ENCODE measurements around the gene IMPDH1. TPM values are rescaled to one million over a fixed set of nuclear protein-coding genes. Genes with fewer than 3 reads are reported as not detected.

Gene IMPDH1
- total RNA-seq, 1 experiment from 2014 or later, result 114 TPM

GRCh38 chr7:128450913-128451312 is 41.1 kb upstream of the IMPDH1 start:
- Histone ChIP-seq H3K27ac (ENCODE audit: low read length) (peak overlapping the region; percentile 93; the same call in 1 of the 2 replicates), H3K36me3 (ENCODE audit: control insufficient read depth, insufficient read depth, low read length) (no peaks in the 10 kb centered on the region), H3K4me3 (ENCODE audit: low read depth in 2 of 2, low read length in 2 of 2) (no peak overlapping the region), H3K9me3 (ENCODE audit: control insufficient read depth, insufficient read depth, low read depth, low read length) (no peaks in the 10 kb centered on the region), H3K27me3 (ENCODE audit: control insufficient read depth, insufficient read depth, low read length) (no peaks in the 10 kb centered on the region), H3K4me1 (ENCODE audit: control insufficient read depth, insufficient read depth, low read length) (peaks cover 35% of the 10 kb centered on the region)
- intact Hi-C loops (cut with micrococcal nuclease; ENCODE audit: unreplicated experiment) (no loop called here), in situ Hi-C loops (cut with HindIII; ENCODE audit: low pct_unique_long_range_greater_than_20kb, low sequenced_read_pairs) (no loop called here)
- CTCF ChIA-PET, result no interaction called here
- no TSS peak for BruUV-seq (replicated peaks)
- no peak for TF ChIP-seq SIN3A (IDR thresholded peaks at IDR 0.05; ENCODE audit: borderline replicate concordance, insufficient read depth, low read depth, low read length)
- no peak for TF ChIP-seq POLR2AphosphoS5 (IDR thresholded peaks at IDR 0.05; ENCODE audit: low read depth, low read length)
- no peak for TF ChIP-seq CTCF (IDR thresholded peaks at IDR 0.05)
- TF ChIP-seq TCF7L2 (IDR thresholded peaks at IDR 0.05; ENCODE audit: low read depth, low read length), result no peak
- TF ChIP-seq REST (IDR thresholded peaks at IDR 0.05; ENCODE audit: insufficient read depth in 1 of 2, low read depth in 2 of 2, low read length in 1 of 2), result no peak
- no peak for ATAC-seq
- POLR2A ChIA-PET, result no interaction called here
- DNase-seq (ENCODE audit: low read depth, low spot score), result no peak

- Histone ChIP-seq H3K27ac (ENCODE audit: low read length) (peak overlapping the region; percentile 52; the same call in 1 of the 2 replicates), H3K27me3 (ENCODE audit: control insufficient read depth, insufficient read depth, low read length) (no peaks in the 10 kb centered on the region), H3K36me3 (ENCODE audit: control insufficient read depth, insufficient read depth, low read length) (no peaks in the 10 kb centered on the region), H3K4me1 (ENCODE audit: control insufficient read depth, insufficient read depth, low read length) (peaks cover 36% of the 10 kb centered on the region), H3K9me3 (ENCODE audit: control insufficient read depth, insufficient read depth, low read depth, low read length) (no peaks in the 10 kb centered on the region), H3K4me3 (ENCODE audit: low read depth in 2 of 2, low read length in 2 of 2) (no peak overlapping the region)
- BruUV-seq (replicated peaks), result no TSS peak
- intact Hi-C loops (cut with micrococcal nuclease; ENCODE audit: unreplicated experiment), result no loop called here
- TF ChIP-seq REST (IDR thresholded peaks at IDR 0.05; ENCODE audit: insufficient read depth in 1 of 2, low read depth in 2 of 2, low read length in 1 of 2) (no peak), POLR2AphosphoS5 (IDR thresholded peaks at IDR 0.05; ENCODE audit: low read depth, low read length) (no peak), SIN3A (IDR thresholded peaks at IDR 0.05; ENCODE audit: borderline replicate concordance, insufficient read depth, low read depth, low read length) (no peak), CTCF (IDR thresholded peaks at IDR 0.05) (no peak), TCF7L2 (IDR thresholded peaks at IDR 0.05; ENCODE audit: low read depth, low read length) (no peak)
- POLR2A ChIA-PET, result no interaction called here
- in situ Hi-C loops (cut with HindIII; ENCODE audit: low pct_unique_long_range_greater_than_20kb, low sequenced_read_pairs), result no loop called here
- DNase-seq (ENCODE audit: low read depth, low spot score) (no peak), ATAC-seq (no peak)
- CTCF ChIA-PET, result no interaction called here
These were observed 40.6 kb upstream of the IMPDH1 start for GRCh38 chr7:128450409-128450808.

All from Panc1 (cell line).